ENCODE results near the gene PEBP1.

PEBP1 gene

DNA sequence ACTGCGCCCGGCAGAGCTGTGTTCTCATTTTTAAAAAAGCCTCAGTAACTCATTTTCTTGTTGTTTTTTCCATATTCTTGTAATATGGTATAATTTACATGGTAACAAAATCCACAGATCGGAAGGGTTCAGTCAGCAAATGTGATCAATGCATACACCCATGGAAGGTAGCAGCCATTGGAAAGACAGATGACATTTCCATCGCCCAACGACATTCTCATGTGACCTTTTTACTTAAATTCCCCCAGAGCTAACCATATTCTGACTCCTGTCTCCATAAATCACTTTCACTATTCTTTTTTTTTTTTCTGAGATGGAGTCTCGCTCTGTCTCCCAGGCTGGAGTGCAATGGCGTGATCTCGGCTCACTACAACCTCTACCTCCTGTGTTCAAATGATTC lies 4.9 kb downstream of the PEBP1 start:
- TF ChIP-seq MAX (IDR thresholded peaks at IDR 0.05) (no peak), ZBTB7A (IDR thresholded peaks at IDR 0.05; ENCODE audit: low read depth) (no peak), RAD21 (IDR thresholded peaks at IDR 0.05; ENCODE audit: low read depth) (no peak), CEBPB (IDR thresholded peaks at IDR 0.05) (no peak), NFIC (IDR thresholded peaks at IDR 0.05) (no peak), TCF12 (IDR thresholded peaks at IDR 0.05; ENCODE audit: low read depth) (no peak), TAF1 (IDR thresholded peaks at IDR 0.05; ENCODE audit: low read depth) (no peak), TEAD4 (IDR thresholded peaks at IDR 0.05) (no peak), CREB1 (IDR thresholded peaks at IDR 0.05; ENCODE audit: low read depth) (no peak), FOXM1 (IDR thresholded peaks at IDR 0.05; ENCODE audit: borderline replicate concordance, low read depth) (no peak), EGR1 (IDR thresholded peaks at IDR 0.05) (no peak), YY1 (IDR thresholded peaks at IDR 0.05; ENCODE audit: low read depth) (no peak), REST (IDR thresholded peaks at IDR 0.05; ENCODE audit: low read depth) (no peak)

DNA sequence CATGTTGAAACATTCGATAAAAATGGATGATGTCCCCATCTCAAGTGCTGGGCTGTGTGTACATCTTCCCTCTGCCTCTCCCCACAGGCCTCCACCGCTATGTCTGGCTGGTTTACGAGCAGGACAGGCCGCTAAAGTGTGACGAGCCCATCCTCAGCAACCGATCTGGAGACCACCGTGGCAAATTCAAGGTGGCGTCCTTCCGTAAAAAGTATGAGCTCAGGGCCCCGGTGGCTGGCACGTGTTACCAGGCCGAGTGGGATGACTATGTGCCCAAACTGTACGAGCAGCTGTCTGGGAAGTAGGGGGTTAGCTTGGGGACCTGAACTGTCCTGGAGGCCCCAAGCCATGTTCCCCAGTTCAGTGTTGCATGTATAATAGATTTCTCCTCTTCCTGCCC lies 8.6 kb downstream of the PEBP1 start:
- TF ChIP-seq TCF12 (IDR thresholded peaks at IDR 0.05; ENCODE audit: low read depth): no peak
- no peak for TF ChIP-seq TEAD4 (IDR thresholded peaks at IDR 0.05)
- no peak for TF ChIP-seq YY1 (IDR thresholded peaks at IDR 0.05; ENCODE audit: low read depth)

GRCh38 chr12:118145113-118145797 lies 9.3 kb downstream of the PEBP1 start:
- TF ChIP-seq ZBTB7A (IDR thresholded peaks at IDR 0.05; ENCODE audit: low read depth) (no peak), TCF12 (IDR thresholded peaks at IDR 0.05; ENCODE audit: low read depth) (no peak), EP300 (IDR thresholded peaks at IDR 0.05; ENCODE audit: borderline replicate concordance) (no peak), EGR1 (IDR thresholded peaks at IDR 0.05) (no peak), CEBPB (IDR thresholded peaks at IDR 0.05) (no peak), YY1 (IDR thresholded peaks at IDR 0.05; ENCODE audit: low read depth) (no peak), MAX (IDR thresholded peaks at IDR 0.05) (no peak), RAD21 (IDR thresholded peaks at IDR 0.05; ENCODE audit: low read depth) (no peak), TAF1 (IDR thresholded peaks at IDR 0.05; ENCODE audit: low read depth) (no peak), NFIC (IDR thresholded peaks at IDR 0.05) (no peak)

- no peak for TF ChIP-seq EGR1 (IDR thresholded peaks at IDR 0.05)
- TF ChIP-seq CEBPB (IDR thresholded peaks at IDR 0.05): no peak
- TF ChIP-seq TEAD4 (IDR thresholded peaks at IDR 0.05): no peak
- no peak for TF ChIP-seq TAF1 (IDR thresholded peaks at IDR 0.05; ENCODE audit: low read depth)
- no peak for TF ChIP-seq REST (IDR thresholded peaks at IDR 0.05; ENCODE audit: low read depth)
- no peak for TF ChIP-seq YY1 (IDR thresholded peaks at IDR 0.05; ENCODE audit: low read depth)
- TF ChIP-seq ZBTB7A (IDR thresholded peaks at IDR 0.05; ENCODE audit: low read depth): no peak
- TF ChIP-seq NFIC (IDR thresholded peaks at IDR 0.05): no peak
- TF ChIP-seq USF1 (IDR thresholded peaks at IDR 0.05): no peak
Observed at GRCh38 chr12:118145798-118146156, 9.9 kb downstream of the PEBP1 start.

DNA sequence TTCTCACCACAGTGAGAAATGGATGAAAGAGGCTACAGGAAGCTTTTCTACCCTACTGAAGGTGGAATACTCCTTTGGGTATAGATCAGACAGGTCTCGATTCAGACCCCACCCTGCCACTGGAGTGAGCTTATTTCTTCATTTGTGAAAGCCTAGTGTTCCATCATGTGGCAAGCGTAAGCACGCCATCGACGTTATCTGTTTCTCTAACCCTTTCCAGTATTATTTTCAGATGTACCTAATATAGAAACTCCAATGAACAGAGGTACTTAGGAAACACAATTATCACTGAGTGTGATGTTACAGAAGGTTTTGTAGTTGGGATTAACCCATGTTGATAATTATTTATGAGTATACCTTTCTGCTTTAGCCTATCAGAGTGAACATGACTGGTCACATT lies 12.4 kb downstream of the PEBP1 start:
- no peak for TF ChIP-seq YY1 (IDR thresholded peaks at IDR 0.05; ENCODE audit: low read depth)
- TF ChIP-seq CREB1 (IDR thresholded peaks at IDR 0.05; ENCODE audit: low read depth): no peak
- no peak for TF ChIP-seq TEAD4 (IDR thresholded peaks at IDR 0.05)
- TF ChIP-seq CEBPB (IDR thresholded peaks at IDR 0.05): no peak
- TF ChIP-seq NFIC (IDR thresholded peaks at IDR 0.05): no peak
- TF ChIP-seq REST (IDR thresholded peaks at IDR 0.05; ENCODE audit: low read depth): no peak
- TF ChIP-seq RAD21 (IDR thresholded peaks at IDR 0.05; ENCODE audit: low read depth): no peak
- TF ChIP-seq TCF12 (IDR thresholded peaks at IDR 0.05; ENCODE audit: low read depth): no peak
- no peak for TF ChIP-seq EGR1 (IDR thresholded peaks at IDR 0.05)
- no peak for TF ChIP-seq TAF1 (IDR thresholded peaks at IDR 0.05; ENCODE audit: low read depth)
- no peak for TF ChIP-seq USF1 (IDR thresholded peaks at IDR 0.05)
- TF ChIP-seq FOXM1 (IDR thresholded peaks at IDR 0.05; ENCODE audit: borderline replicate concordance, low read depth): no peak
- TF ChIP-seq MAX (IDR thresholded peaks at IDR 0.05): no peak
- TF ChIP-seq EP300 (IDR thresholded peaks at IDR 0.05; ENCODE audit: borderline replicate concordance): no peak
- no peak for TF ChIP-seq ZBTB7A (IDR thresholded peaks at IDR 0.05; ENCODE audit: low read depth)

All from Ishikawa (cell line).